GM18870 (cell line): ENCODE results near the gene PTPN7.
"Not testable (repeated sequence)": the region's sequence is repeated elsewhere in the genome, so short reads cannot be mapped to it uniquely, and the experiment has no call there.

Experiments used
- ATAC-seq: cut with Tn5 transposase; IDR thresholded peaks from one replicate; pipeline ENCODE4 v1.9.1; 2021; ENCODE audit warnings: moderate library complexity; ENCODE audit not compliant: unreplicated experiment

PTPN7 gene

DNA sequence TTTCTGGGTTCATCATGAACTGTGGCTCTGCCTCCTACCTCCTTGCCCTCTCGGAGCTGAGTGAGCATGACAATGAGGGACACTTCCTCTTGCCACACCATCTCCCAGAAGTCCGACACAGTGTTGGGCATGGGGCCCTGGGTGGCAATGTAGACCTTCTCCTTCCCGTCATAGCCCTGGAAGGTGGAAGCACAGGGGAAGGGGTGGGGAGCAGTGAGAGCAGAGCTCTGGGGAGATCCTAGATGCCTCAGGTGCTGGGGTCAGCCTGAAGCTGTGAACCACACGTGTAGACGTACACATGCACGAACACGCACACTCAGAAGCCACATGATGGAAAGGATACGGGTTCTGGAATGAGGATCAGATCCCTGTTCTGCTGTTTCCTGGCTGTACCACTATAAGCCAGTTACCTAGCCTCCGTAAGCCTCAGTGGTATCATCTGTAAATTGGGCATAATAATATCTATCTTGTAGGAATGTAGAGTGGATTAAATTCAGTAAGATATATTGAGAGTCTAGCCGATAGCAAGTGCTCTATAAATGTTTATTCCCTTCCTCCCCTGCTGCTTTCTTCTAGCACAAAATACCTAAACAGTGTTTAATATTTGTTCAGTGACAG is 6.1 kb downstream of the PTPN7 start:
- no peak for ATAC-seq

DNA sequence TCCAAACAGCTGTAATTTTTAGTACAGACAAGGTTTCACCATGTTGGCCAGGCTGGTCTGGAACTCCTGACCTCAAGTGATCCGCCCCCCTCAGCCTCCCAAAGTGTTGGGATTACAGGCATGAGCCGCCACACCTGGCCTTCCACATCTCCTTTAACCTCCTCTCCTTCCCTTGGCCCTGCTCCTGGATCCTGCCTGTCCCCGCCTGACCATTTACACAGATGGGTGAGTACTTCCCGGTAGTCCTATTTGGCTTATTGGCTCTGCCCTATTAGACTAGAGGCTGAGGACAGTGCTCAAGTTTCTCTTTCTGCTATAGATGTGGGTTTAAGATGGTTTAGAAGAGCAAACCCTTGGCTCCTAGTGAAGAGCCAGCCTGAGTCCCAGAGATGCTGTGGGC is 7.1 kb downstream of the PTPN7 start:
- ATAC-seq, result no peak

DNA sequence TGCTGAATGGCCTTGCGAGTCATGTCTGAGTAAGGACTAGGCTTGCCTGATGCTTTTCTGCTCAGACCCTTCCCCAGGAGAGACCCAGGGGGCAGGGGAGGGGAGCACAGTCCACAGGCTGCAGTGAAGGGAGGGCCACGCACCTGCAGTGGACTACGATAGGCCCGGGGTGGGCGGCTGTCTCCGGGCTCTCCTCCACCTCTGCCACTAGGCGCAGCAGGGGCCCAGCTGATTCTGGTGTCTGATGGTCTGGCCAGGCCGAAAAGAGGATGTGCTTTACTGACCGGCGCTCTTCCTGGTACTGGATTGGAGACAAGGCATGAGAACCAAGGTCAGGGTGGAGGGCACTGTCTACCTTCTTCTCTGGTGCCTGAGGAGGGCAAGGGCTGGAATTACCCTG is 8.0 kb downstream of the PTPN7 start:
- no peak for ATAC-seq

GRCh38 chr1:202151045-202151444 is 9.4 kb downstream of the PTPN7 start:
- ATAC-seq, result no peak

DNA sequence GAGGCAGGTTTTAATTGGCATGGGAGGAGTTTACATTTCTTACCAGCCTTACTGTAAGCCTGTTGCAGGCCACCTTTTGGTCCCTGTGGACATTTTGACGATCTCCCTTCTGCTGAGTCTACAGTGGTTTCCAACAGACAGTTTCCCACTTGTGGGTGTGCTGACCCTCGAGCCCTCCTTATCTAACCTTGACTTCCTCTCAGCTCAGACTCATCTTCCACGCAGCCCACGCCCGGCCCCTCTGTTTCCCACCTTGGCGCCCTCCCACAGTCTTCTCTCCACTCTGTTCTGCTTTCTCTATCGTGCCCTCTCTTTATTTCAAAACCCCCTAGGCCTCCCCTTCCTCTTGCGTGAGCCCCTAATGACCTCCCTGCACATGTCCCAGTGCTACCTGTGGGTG is 9.8 kb downstream of the PTPN7 start:
- ATAC-seq, result no peak

DNA sequence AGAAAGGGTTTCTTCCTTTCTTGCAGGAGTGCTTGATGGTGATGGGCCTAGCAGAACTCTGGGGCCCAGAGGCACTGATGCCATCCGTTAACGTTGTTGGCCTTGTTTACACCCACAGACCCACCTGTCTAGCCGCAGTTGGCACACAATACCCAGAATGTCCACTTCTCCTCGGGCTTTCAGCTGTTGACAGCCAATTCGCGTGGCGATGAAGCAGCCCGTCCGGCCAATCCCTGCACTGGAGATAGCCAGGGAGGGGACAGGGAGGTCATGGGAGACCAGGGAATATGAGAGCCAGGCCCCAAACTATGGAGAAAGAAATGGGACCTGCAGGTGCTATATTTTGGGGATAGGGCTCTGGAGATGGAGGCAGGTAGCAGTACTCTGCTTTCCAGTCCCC is 10.2 kb downstream of the PTPN7 start:
- no peak for ATAC-seq

- ATAC-seq, result no peak
Measured at GRCh38 chr1:202149566-202149965, 10.8 kb downstream of the PTPN7 start.

GRCh38 chr1:202148391-202148790 is 12.0 kb downstream of the PTPN7 start:
- ATAC-seq, result no peak

DNA sequence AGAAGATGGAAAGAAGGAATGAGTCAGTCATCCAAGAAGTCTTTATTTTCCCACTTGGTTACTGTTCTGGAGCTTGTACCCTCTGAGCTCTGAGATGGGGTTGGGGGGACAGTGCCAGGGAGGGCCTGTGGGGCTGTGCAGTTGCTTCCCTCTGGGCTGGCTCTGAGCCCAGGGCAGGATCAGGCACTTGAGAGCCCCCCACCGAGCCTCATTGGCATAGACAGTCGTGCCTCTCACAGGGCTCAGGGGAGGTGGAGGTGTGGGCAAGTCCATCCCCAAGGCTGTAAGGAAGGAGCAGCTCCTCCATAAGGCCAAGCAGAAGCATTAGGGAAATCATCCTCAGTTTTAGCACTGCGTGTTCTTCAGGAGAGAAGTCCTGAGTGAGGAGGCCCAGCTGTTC is 13.4 kb downstream of the PTPN7 start:
- ATAC-seq, result no peak

GRCh38 chr1:202146279-202146678 is 14.1 kb downstream of the PTPN7 start:
- no peak for ATAC-seq

GRCh38 chr1:202145744-202146140 is 14.7 kb downstream of the PTPN7 start:
- not testable (repeated sequence) for ATAC-seq

- ATAC-seq, result no peak
Measured at GRCh38 chr1:202145068-202145743, 15.2 kb downstream of the PTPN7 start.

DNA sequence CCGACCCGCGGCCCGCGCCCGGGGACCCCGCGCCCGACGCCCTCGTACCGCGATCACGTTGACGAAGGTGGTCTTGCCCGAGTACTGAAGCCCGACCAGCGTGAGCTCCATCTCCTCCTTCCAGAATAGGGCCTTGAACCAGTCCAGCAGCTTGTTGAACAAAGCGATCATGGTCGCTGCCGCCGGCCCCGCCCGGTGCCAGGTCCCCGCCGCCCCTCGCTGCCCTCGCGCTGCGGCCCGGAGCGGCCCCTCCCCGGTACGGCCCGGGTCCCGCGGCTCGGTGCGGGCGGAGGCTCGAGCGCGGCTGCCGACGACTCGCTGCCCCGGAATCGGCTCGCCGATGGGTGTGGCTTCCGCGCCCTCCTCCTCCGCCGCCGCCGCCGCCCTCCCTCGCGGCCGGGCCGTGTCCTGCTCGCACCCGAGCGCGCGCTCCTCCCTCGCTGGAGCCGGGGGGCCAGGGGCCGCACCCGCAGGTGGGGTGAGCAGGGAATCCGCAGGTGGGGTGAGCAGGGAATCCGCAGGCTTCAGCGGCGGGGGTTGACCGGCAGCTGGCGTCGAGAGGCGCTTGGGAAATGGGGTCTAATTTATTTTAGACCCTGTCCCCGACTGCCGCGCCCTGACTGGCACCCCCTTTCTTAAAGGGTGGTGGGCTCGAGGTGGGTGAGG is 15.9 kb downstream of the PTPN7 start, which contains the start of gene ARL8A:
ARL8A (minus strand) TSS at position 336 of the 666 bp plus-strand sequence; CDS start at position 171, 165 bp downstream.
- ATAC-seq, result no peak

GRCh38 chr1:202143768-202144401 is 16.5 kb downstream of the PTPN7 start:
- no peak for ATAC-seq

GRCh38 chr1:202143011-202143767 is 17.2 kb downstream of the PTPN7 start:
- no peak for ATAC-seq

DNA sequence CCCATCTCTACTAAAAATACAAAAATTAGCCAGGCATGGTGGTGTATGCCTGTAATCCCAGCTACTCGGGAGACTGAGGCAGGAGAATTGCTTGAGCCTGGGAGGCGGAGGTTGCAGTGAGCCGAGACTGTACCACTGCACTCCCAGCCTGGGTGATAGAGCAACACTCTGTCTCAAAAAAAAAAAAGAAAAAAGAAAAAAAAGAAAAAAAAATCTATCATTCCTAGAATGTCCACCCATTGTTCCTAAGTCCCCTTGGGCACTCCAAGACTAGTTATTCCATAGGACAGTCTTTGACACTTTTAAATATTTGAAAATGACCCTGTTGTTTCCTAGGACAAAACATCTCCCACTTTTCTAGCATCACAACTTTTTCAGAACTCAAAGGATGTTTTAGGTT is 18.9 kb downstream of the PTPN7 start:
- not testable (repeated sequence) for ATAC-seq

DNA sequence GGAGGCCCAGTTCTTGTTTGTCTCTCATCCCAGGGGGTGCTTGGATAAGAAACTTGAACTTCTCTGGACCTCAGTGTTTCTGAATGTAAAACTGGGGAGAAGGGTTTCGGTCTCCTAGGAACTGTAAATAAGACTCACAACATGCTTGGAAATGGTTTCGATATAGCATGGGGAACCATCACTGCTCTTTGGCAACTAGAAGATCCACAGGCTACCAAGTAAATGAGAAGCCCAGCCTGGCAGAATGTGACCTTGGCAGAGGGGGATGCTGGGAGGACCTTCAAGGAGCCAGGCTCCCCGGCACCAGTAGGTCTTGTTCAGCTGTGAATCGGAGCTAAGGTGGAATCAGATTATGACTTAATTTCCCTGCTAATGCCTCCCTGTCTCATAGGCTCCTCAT is 19.6 kb downstream of the PTPN7 start:
- no peak for ATAC-seq

DNA sequence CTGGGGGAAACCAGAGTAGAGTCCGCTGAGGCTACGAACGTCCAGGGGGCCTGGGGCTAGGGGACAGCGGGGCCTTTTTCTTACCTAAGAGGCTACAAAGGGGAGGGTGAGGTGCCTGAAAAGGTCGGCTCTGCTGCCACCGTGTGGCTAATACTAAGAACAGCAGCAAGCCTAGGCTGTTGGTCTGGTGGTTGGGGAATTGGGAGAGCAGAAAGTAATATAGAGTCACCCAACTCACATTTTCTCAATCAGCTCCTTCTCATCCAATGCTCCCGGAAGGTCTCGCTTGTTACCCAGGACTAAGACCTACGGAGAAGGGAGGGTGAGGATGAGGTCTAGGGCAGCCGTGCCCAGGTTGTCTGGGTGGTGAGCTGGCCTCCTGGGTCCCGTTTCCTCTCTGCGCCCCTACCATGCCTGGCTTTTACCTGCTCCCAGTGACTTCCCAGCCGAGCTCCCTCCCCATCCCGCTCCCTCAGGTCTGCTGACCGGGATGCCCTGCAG is 25.1 kb downstream of the PTPN7 start:
- ATAC-seq, result no peak

DNA sequence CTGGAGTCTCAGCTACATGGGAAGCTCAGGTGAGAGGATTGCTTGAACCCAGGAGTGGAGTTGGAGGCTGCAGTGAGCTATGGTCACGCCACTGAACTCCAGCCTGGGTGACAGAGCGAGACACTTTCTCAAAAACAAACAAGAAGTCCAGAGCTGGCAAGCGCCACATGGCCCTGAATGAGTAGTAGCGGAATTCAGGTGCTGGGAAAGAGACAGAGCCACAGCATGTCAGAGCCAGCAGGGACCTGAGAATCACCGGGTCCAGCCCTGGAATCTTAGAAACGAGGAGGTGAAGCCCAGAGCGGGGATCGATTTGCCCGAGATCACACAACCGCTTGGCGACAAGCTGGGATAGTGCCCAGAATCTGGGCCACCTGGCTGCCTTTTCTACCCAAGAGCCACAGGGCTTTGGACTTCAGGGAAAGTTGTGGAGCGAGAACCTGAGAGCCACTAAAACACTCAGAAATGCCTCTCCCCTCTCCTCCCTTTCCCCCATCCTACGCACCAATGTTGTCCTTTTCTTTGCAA is 25.7 kb downstream of the PTPN7 start:
- ATAC-seq, result no peak

- ATAC-seq, result no peak
Measured at GRCh38 chr1:202133989-202134388, 26.4 kb downstream of the PTPN7 start.

- ATAC-seq, result no peak
Measured at GRCh38 chr1:202133496-202133895, 26.9 kb downstream of the PTPN7 start.
